Hepatocyte (in vitro differentiated cells): ENCODE data around the gene CCDC32.

ENCODE experiments used
- CTCF ChIP-seq: fragments of 200-600 bp; sonication (generic); IDR thresholded peaks from 2 replicates; pipeline ENCODE4 v1.5.1; 2016; ENCODE audit warnings: antibody characterized with exemption, mild to moderate bottlenecking; ENCODE audit not compliant: poor library complexity
- EZH2 ChIP-seq: fragments of 200-600 bp; sonication (generic); IDR thresholded peaks from 2 replicates; pipeline ENCODE4 v1.6.1; 2016; ENCODE audit warnings: antibody characterized with exemption, mild to moderate bottlenecking, borderline replicate concordance

- no peak for TF ChIP-seq CTCF
- no peak for TF ChIP-seq EZH2
These were observed 51.2 kb downstream of the CCDC32 start for GRCh38 chr15:40513609-40514008.
